Left lobe of liver (tissue), 2 donors: ENCODE results near the gene CARD14. TPM values are rescaled to one million over a fixed set of nuclear protein-coding genes. Genes with fewer than 3 reads are reported as not detected.
"Not testable (repeated sequence)": the region's sequence is repeated elsewhere in the genome, so short reads cannot be mapped to it uniquely, and the experiment has no call there.

Source experiments
- ATAC-seq: fragments of 200-7000 bp; cut with Tn5 transposase; one replicate; pipeline ENCODE4 v1.9.1; 2020; ENCODE audit warnings: mild to moderate bottlenecking, moderate library complexity
- DNase-seq: peaks from one replicate; pipeline ENCODE4 v3.0.0-alpha.2; 2020; ENCODE audit warnings: low spot score
- total RNA-seq: library from RNA; stranded (reverse); gene quantifications from one replicate; pipeline ENCODE4 v1.2.1, GENCODE V29; 2021
- donor health status: DM: no; HTN: no; CAD: no; lungs with moderate emphysema.
- donor health status: DM: no; HTN: yes; CAD: no.

CARD14 gene
- total RNA-seq, 1 donor from 2014 or later, result 0.23 TPM

GRCh38 chr17:80147035-80147822, 22.6 kb upstream of the CARD14 start, which contains the start of gene EIF4A3:
TSS of gene EIF4A3 (minus strand) at chr17:80147128. CDS start at chr17:80146961, 167 bp downstream.
- peak; percentile 93 for ATAC-seq

GRCh38 chr17:80151333-80151732, 18.5 kb upstream of the CARD14 start:
- ATAC-seq (no peak), DNase-seq (no peak)

More at GRCh38 chr17:80147035-80147822, 22.6 kb upstream of the CARD14 start, which contains the start of gene EIF4A3:
- peak; percentile 99 for DNase-seq

- no peak for ATAC-seq
Observed at GRCh38 chr17:80152081-80152702, 17.6 kb upstream of the CARD14 start.

GRCh38 chr17:80153004-80153403, 16.8 kb upstream of the CARD14 start:
- DNase-seq (no peak), ATAC-seq (no peak)

More at GRCh38 chr17:80152081-80152702, 17.6 kb upstream of the CARD14 start:
- no peak for DNase-seq

- ATAC-seq (no peak), DNase-seq (no peak)
Observed at GRCh38 chr17:80154166-80154565, 15.7 kb upstream of the CARD14 start.

- ATAC-seq, DNase-seq: not testable (repeated sequence)
Observed at GRCh38 chr17:80155600-80155999, 14.2 kb upstream of the CARD14 start.

GRCh38 chr17:80158846-80159245, 11.0 kb upstream of the CARD14 start:
- DNase-seq, result no peak

GRCh38 chr17:80160536-80160935, 9.3 kb upstream of the CARD14 start:
- DNase-seq, result no peak

More at GRCh38 chr17:80158846-80159245, 11.0 kb upstream of the CARD14 start:
- ATAC-seq, result no peak

GRCh38 chr17:80163336-80163735, 6.5 kb upstream of the CARD14 start:
- no peak for ATAC-seq

More at GRCh38 chr17:80160536-80160935, 9.3 kb upstream of the CARD14 start:
- ATAC-seq, result no peak

GRCh38 chr17:80164185-80164584, 5.6 kb upstream of the CARD14 start:
- ATAC-seq (no peak), DNase-seq (no peak)

More at GRCh38 chr17:80163336-80163735, 6.5 kb upstream of the CARD14 start:
- no peak for DNase-seq

- ATAC-seq, result no peak
- DNase-seq, result no peak
Observed at GRCh38 chr17:80166446-80166845, 3.4 kb upstream of the CARD14 start.

GRCh38 chr17:80168371-80168770, 1.5 kb upstream of the CARD14 start:
- DNase-seq, result no peak
- ATAC-seq, result no peak

- DNase-seq, result no peak
- no peak for ATAC-seq
Observed at GRCh38 chr17:80169107-80169506, 723 bp upstream of the CARD14 start.

- ATAC-seq (no peak), DNase-seq (no peak)
Observed at GRCh38 chr17:80171681-80172080, 1.9 kb downstream of the CARD14 start.

GRCh38 chr17:80173126-80173525, 3.3 kb downstream of the CARD14 start:
- ATAC-seq, result no peak
- no peak for DNase-seq

- no peak for ATAC-seq
- no peak for DNase-seq
Observed at GRCh38 chr17:80173916-80174315, 4.1 kb downstream of the CARD14 start.

- ATAC-seq, result no peak
- no peak for DNase-seq
Observed at GRCh38 chr17:80176757-80177156, 6.9 kb downstream of the CARD14 start.

GRCh38 chr17:80177986-80178595, 8.3 kb downstream of the CARD14 start:
- ATAC-seq (no peak), DNase-seq (no peak)

- no peak for ATAC-seq
- DNase-seq, result no peak
Observed at GRCh38 chr17:80180192-80180591, 10.4 kb downstream of the CARD14 start.

- ATAC-seq (no peak), DNase-seq (no peak)
Observed at GRCh38 chr17:80181431-80181830, 11.6 kb downstream of the CARD14 start.

- ATAC-seq (no peak), DNase-seq (no peak)
Observed at GRCh38 chr17:80182118-80182844, 12.5 kb downstream of the CARD14 start.
